Muscle of leg (tissue), 11 donors: ENCODE measurements around the gene PHACTR1. TPM values are rescaled to one million over a fixed set of nuclear protein-coding genes. Genes with fewer than 3 reads are reported as not detected.

Source experiments
- DNase-seq: peaks from one replicate; pipeline ENCODE4 v3.0.0; 2013
- H3K27ac ChIP-seq: one replicate; pipeline ENCODE4 v1.5.1; 2013; ENCODE audit warnings: mild to moderate bottlenecking, low read length, control low read depth
- H3K27me3 ChIP-seq: one replicate; pipeline ENCODE4 v1.6.1; 2013; ENCODE audit warnings: low read length; ENCODE audit not compliant: control insufficient read depth, insufficient read depth
- H3K36me3 ChIP-seq: one replicate; pipeline ENCODE4 v1.6.1; 2013; ENCODE audit warnings: low read length; ENCODE audit not compliant: control insufficient read depth, insufficient read depth
- H3K4me1 ChIP-seq: one replicate; pipeline ENCODE4 v1.6.1; 2013; ENCODE audit warnings: low read length; ENCODE audit not compliant: control insufficient read depth, insufficient read depth
- H3K4me3 ChIP-seq: one replicate; pipeline ENCODE4 v1.5.1; 2013; ENCODE audit warnings: low read length, control low read depth
- H3K9me3 ChIP-seq: replicated peaks from 2 replicates; pipeline ENCODE4 v1.6.1; 2013; ENCODE audit warnings: low read depth, low read length; ENCODE audit not compliant: control insufficient read depth
- WGBS: methylation state at CpG from one replicate; pipeline ENCODE4 v1.1.5; 2013; ENCODE audit warnings: missing lambda C conversion rate; ENCODE audit not compliant: insufficient coverage; 5-methylcytosine and 5-hydroxymethylcytosine counted together
- polyA plus RNA-seq, 8 donors: library from polyadenylated mRNA; unstranded; fragments of 120-200 nt; gene quantifications; one replicate each; pipeline versions ENCODE4 v1.2.1 to v1.2.3, GENCODE V29; 2013; ENCODE audit warnings: inconsistent platforms in 1 of 8, low replicate concordance in 1 of 8; ENCODE audit not compliant: insufficient read length in 8 of 8, insufficient read depth in 1 of 8
- total RNA-seq: library from RNA; stranded (reverse); fragments of 120-200 nt; gene quantifications from one replicate; pipeline ENCODE4 v1.2.4, GENCODE V29; 2013

PHACTR1 gene
- total and polyA plus RNA-seq, 9 donors = 3.8 to 9.4 (median 4.6) TPM

- H3K9me3 ChIP-seq = no peaks in the 10 kb centered on the region
- no peak overlapping the region for H3K4me3 ChIP-seq
- H3K27ac ChIP-seq = no peak overlapping the region
- H3K27me3 ChIP-seq = no peaks in the 10 kb centered on the region
- no peaks in the 10 kb centered on the region for H3K36me3 ChIP-seq
- H3K4me1 ChIP-seq = peaks cover 7% of the 10 kb centered on the region
- 100% methylated on average over 1 of the region's 13 CpGs for WGBS
- DNase-seq = peak; percentile 38
Observed at GRCh38 chr6:13331516-13332348, 615.2 kb downstream of the PHACTR1 start.

- no peaks in the 10 kb centered on the region for H3K36me3 ChIP-seq
- no peaks in the 10 kb centered on the region for H3K27me3 ChIP-seq
- no peak for DNase-seq
- H3K4me3 ChIP-seq = no peak overlapping the region
- no CpG with 5 or more reads among the region's 2 CpGs for WGBS
- no peaks in the 10 kb centered on the region for H3K9me3 ChIP-seq
- H3K4me1 ChIP-seq = peaks cover 7% of the 10 kb centered on the region
- no peak overlapping the region for H3K27ac ChIP-seq
Observed at GRCh38 chr6:13332349-13332706, 615.8 kb downstream of the PHACTR1 start.

- Histone ChIP-seq H3K9me3 (no peaks in the 10 kb centered on the region), H3K36me3 (no peaks in the 10 kb centered on the region), H3K27ac (no peak overlapping the region), H3K4me1 (no peaks in the 10 kb centered on the region), H3K4me3 (no peak overlapping the region), H3K27me3 (no peaks in the 10 kb centered on the region)
- DNase-seq = no peak
- 53% methylated on average over 3 of the region's 3 CpGs for WGBS
Observed at GRCh38 chr6:13334953-13335352, 618.4 kb downstream of the PHACTR1 start.

GRCh38 chr6:13336553-13336952 is 620.0 kb downstream of the PHACTR1 start:
- 23% methylated on average over 8 of the region's 11 CpGs for WGBS
- Histone ChIP-seq H3K27me3 (no peaks in the 10 kb centered on the region), H3K36me3 (no peaks in the 10 kb centered on the region), H3K9me3 (peaks cover under 1% of the 10 kb centered on the region), H3K4me3 (no peak overlapping the region), H3K4me1 (no peaks in the 10 kb centered on the region), H3K27ac (no peak overlapping the region)
- peak; percentile 96 for DNase-seq

GRCh38 chr6:13338038-13338437 is 621.5 kb downstream of the PHACTR1 start:
- Histone ChIP-seq H3K36me3 (no peaks in the 10 kb centered on the region), H3K4me1 (no peaks in the 10 kb centered on the region), H3K27me3 (no peaks in the 10 kb centered on the region), H3K27ac (no peak overlapping the region), H3K4me3 (no peak overlapping the region), H3K9me3 (peaks cover 5% of the 10 kb centered on the region)
- DNase-seq = no peak
- no CpG with 5 or more reads among the region's 5 CpGs for WGBS
